Breast epithelium (tissue), 4 donors: ENCODE data around the gene ISG15. TPM values are rescaled to one million over a fixed set of nuclear protein-coding genes. Genes with fewer than 3 reads are reported as not detected.

Experiments
- DNase-seq, 2 donors: peaks; one replicate each; pipeline ENCODE4 v3.0.0-alpha.2; 2019; ENCODE audit warnings: low spot score in 2 of 2
- H3K27ac ChIP-seq, 2 donors: fragments of 200-600 bp; sonication (generic) in 1 of 2; one replicate each; pipeline ENCODE4 v1.5.1; 2016 to 2019; ENCODE audit warnings: mild to moderate bottlenecking in 1 of 2
- H3K27me3 ChIP-seq, 2 donors: fragments of 200-600 bp; sonication (generic) in 1 of 2; one replicate each; pipeline versions ENCODE4 v1.5.1 to v1.6.0; 2017 to 2019; ENCODE audit warnings: control low read depth in 1 of 2, mild to moderate bottlenecking in 1 of 2
- H3K36me3 ChIP-seq: fragments of 200-600 bp; one replicate; pipeline ENCODE4 v1.5.1; 2019
- H3K4me1 ChIP-seq, 2 donors: fragments of 200-600 bp; sonication (generic); one replicate each; pipeline ENCODE4 v1.5.1; 2016 to 2019; ENCODE audit warnings: control low read depth in 1 of 2
- H3K4me3 ChIP-seq, 3 donors: fragments of 200-600 bp; sonication (generic); 1 replicate in 2 of 3; 2 replicates in 1 of 3; pipeline ENCODE4 v1.5.1; 2016 to 2019; ENCODE audit warnings: mild to moderate bottlenecking in 3 of 3, moderate library complexity in 2 of 3
- H3K9me3 ChIP-seq, 2 donors: fragments of 200-600 bp; sonication (generic) in 1 of 2; one replicate each; pipeline ENCODE4 v1.5.1; 2016 to 2019; ENCODE audit warnings: control low read depth in 1 of 2
- CTCF ChIP-seq, 3 donors: fragments of 450-650 bp; IDR thresholded peaks; one replicate each; pipeline ENCODE4 v1.5.1; 2016 to 2017; ENCODE audit warnings: antibody characterized with exemption in 3 of 3, mild to moderate bottlenecking in 3 of 3, moderate library complexity in 3 of 3
- POLR2A ChIP-seq: fragments of 450-650 bp; IDR thresholded peaks from one replicate; pipeline ENCODE4 v1.6.1; 2016; ENCODE audit warnings: antibody characterized with exemption, mild to moderate bottlenecking, moderate library complexity
- POLR2AphosphoS5 ChIP-seq, 3 donors: sonication (generic); formaldehyde crosslinking; IDR thresholded peaks; one replicate each; pipeline ENCODE4 v1.6.1; 2017; ENCODE audit warnings: antibody characterized with exemption in 3 of 3
- intact Hi-C: fragments of 100-400 bp; cut with DNase I; formaldehyde crosslinking; loops from one replicate; pipeline ENCODE4 v1.15.1; 2023; ENCODE audit warnings: low total_unique reads
- total RNA-seq, 3 donors: library from RNA; depleted of rRNA; stranded (reverse); fragments of >200 nt; gene quantifications; one replicate each; pipeline ENCODE4 v1.1.0, GENCODE V29; 2016

Gene ISG15
- total RNA-seq, 3 donors from 2014 or later = 15.5 to 31.5 (median 18.0) TPM

DNA sequence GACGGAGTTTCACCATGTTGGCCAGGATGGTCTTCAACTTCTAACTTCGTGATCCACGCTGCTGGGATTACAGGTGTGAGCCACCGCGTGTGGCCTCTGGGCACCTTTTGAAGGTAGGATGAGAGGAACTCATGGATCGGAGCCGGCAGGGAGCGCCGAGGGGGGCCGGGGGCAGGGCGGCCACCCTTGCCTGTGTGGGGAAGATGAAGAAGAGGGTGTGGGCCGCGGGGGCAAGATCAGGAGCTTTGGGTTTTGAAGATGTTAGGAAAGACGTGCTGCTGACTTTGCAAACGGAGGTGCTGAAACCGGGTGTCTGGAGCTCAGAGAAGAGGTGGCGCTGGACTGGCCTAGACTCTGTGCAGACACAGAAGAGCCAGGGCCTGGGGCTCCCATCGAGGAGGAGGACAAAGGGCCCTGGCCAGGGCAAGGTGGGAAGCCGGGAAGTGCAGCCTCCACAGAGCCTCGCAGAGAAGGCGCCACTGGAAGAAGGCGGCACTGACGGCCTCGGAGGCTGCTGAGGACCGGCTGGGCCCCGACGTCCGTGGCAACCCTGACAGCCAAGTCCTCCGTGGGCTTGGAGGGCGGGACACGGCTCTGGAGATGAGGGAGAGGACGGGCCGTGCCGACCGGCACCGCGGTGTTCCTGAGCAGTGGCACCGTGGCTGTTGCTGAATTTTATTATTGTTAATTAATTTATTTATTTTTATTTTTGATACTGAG lies 47.1 kb downstream of the ISG15 start:
- Histone ChIP-seq H3K4me1 (peaks cover 6 to 7% of the 10 kb centered on the region in 2 donors), H3K27ac (no peak overlapping the region), H3K27me3 (peaks cover 0 to 20% of the 10 kb centered on the region in 2 donors), H3K4me3 (peak overlapping the region in 2 of 3 donors; percentile 64 to 71), H3K9me3 (no peaks in the 10 kb centered on the region), H3K36me3 (no peaks in the 10 kb centered on the region)
- DNase-seq = no peak
- intact Hi-C loops = loop anchor here (5.0 kb wide), 1 partner anchor 63 kb away; no protein-coding TSS in a partner anchor
- no peak for TF ChIP-seq POLR2AphosphoS5 (IDR thresholded peaks at IDR 0.05)
- no peak for TF ChIP-seq POLR2A
- no peak for TF ChIP-seq CTCF (IDR thresholded peaks at IDR 0.05)

- H3K4me3 ChIP-seq = no peak overlapping the region
- H3K27ac ChIP-seq = no peak overlapping the region
- H3K4me1 ChIP-seq = peaks cover 6 to 7% of the 10 kb centered on the region in 2 donors
- peaks cover 0 to 20% of the 10 kb centered on the region in 2 donors for H3K27me3 ChIP-seq
- no peak for DNase-seq
- intact Hi-C loops = loop anchor here (5.0 kb wide), 1 partner anchor 65 kb away; no protein-coding TSS in a partner anchor
- H3K9me3 ChIP-seq = no peaks in the 10 kb centered on the region
- TF ChIP-seq POLR2AphosphoS5 (IDR thresholded peaks at IDR 0.05) (no peak), CTCF (IDR thresholded peaks at IDR 0.05) (no peak), POLR2A (no peak)
- no peaks in the 10 kb centered on the region for H3K36me3 ChIP-seq
Observed at GRCh38 chr1:1061682-1062345, 48.5 kb downstream of the ISG15 start.

DNA sequence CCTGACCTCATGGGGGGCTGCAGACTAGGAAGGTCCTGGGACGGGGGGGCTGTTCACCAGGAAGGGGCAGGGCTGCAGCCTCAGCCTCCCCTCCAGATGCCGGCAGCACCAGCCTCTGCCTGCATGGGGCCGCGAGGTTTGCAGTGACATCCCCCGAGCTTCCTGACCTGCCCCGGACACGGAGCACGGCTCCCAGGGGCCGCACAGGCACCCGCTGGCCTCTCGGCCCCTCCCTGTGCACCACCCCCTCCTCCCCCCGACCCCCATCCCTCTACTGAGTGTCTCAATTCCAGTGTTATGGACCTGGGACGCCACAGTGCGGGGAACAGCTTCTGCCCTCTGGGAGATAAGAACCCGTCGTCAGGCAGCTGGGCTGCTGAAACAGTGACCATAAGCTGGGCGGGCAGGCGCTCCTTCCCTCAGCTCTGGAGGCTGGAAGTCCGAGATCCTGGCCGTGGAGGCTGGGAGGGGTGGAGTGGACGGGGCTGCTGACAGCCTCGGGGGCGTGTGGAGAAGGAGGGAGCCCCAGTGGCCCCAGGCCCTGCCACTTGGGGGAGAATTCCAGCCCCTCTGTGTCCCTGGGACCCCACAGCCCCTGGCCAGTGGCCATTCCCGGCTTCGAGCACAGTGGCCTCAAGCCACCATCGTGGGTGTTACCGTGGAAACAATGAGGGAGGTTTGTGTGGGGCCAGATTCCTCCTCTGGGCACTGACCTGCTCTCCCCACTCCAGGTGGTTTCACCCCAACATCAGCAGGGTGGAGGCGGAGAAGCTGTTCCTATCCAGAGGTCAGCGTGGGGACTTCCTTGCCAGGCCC lies 49.3 kb downstream of the ISG15 start:
- Histone ChIP-seq H3K27me3 (peaks cover 0 to 20% of the 10 kb centered on the region in 2 donors), H3K36me3 (no peaks in the 10 kb centered on the region), H3K9me3 (no peaks in the 10 kb centered on the region), H3K27ac (no peak overlapping the region), H3K4me1 (peaks cover 6 to 7% of the 10 kb centered on the region in 2 donors), H3K4me3 (no peak overlapping the region)
- TF ChIP-seq POLR2A (no peak), CTCF (IDR thresholded peaks at IDR 0.05) (no peak), POLR2AphosphoS5 (IDR thresholded peaks at IDR 0.05) (no peak)
- intact Hi-C loops = loop anchor here (5.0 kb wide), 1 partner anchor 65 kb away; no protein-coding TSS in a partner anchor
- no peak for DNase-seq

DNA sequence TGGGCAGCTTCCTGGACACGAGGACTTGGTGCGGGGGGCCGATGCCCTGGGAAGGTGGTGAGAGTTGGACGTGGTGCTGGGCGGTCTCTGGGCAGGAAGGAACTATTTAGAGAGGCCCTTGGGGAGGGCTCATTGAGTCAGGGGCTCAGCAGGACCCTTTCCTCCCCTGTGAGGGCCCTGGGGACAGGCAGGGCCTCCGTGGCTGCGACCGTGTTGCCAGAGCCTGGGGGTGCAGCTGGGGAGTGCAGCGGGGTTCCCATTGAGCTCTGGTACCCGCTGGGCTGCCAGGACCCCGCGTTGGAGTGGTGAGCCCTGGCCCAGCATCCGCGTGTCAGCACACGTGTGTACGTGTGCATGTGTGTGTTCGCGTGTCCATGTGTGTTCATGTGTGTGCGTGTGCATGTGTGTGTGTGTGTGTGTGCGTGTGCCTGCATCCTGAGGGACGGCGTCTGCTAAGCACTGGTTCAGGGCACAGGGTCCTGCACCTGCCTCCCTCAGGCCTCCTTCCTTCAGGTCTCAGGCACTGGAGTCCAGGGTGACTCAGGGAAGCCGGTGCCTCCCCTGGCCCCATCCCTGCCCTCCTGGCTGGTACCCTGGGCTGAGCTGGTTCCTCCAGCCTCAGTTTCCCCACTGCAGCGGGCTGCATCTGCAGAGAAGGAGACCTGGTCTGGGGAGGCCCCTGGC lies 50.1 kb downstream of the ISG15 start:
- Histone ChIP-seq H3K9me3 (no peaks in the 10 kb centered on the region), H3K27me3 (peaks cover 0 to 23% of the 10 kb centered on the region in 2 donors), H3K4me3 (peak overlapping the region in 1 of 3 donors; percentile 49), H3K4me1 (peaks cover 6 to 11% of the 10 kb centered on the region in 2 donors), H3K27ac (no peak overlapping the region), H3K36me3 (no peaks in the 10 kb centered on the region)
- intact Hi-C loops = loop anchor here (5.0 kb wide), 1 partner anchor 66 kb away; no protein-coding TSS in a partner anchor
- no peak for DNase-seq
- TF ChIP-seq POLR2A (no peak), POLR2AphosphoS5 (IDR thresholded peaks at IDR 0.05) (no peak), CTCF (IDR thresholded peaks at IDR 0.05) (no peak)

Other genes with a start within 250 kb of the ISG15 start
- 10 to 100 TPM in 1 of 3 donors, 1 to 10 TPM in 1, under 1 TPM in 1; 0.16 to 23.0 (median 2.9) TPM for gene SAMD11, start 89.6 kb upstream of the ISG15 start, total RNA-seq
- 10 to 100 TPM; 36.2 to 38.7 (median 38.2) TPM for gene NOC2L, start 54.2 kb upstream of the ISG15 start, total RNA-seq
- 10 to 100 TPM in 1 of 3 donors, 1 to 10 TPM in 2; 5.4 to 18.0 (median 10.0) TPM for gene KLHL17, start 52.9 kb upstream of the ISG15 start, total RNA-seq
- 1 to 10 TPM in 2 of 3 donors, under 1 TPM in 1; 0.16 to 2.8 (median 1.6) TPM for gene PLEKHN1, start 47.0 kb upstream of the ISG15 start, total RNA-seq
- gene PERM1, start 31.4 kb upstream of the ISG15 start, total RNA-seq = 1 to 10 TPM in 1 of 3 donors, under 1 TPM in 1, not detected in 1; 0.33 to 1.9 TPM
- gene HES4, start 13.4 kb upstream of the ISG15 start, total RNA-seq = 10 to 100 TPM in 2 of 3 donors, 1 to 10 TPM in 1; 8.3 to 36.4 (median 34.2) TPM
- 10 to 100 TPM in 2 of 3 donors, 1 to 10 TPM in 1; 9.1 to 37.0 (median 30.5) TPM for gene AGRN, start 6.6 kb downstream of the ISG15 start, total RNA-seq
- 1 to 10 TPM in 1 of 3 donors, under 1 TPM in 1, not detected in 1; 0.33 to 2.8 TPM for gene RNF223, start 60.8 kb downstream of the ISG15 start, total RNA-seq
- 10 to 100 TPM in 2 of 3 donors, 1 to 10 TPM in 1; 6.9 to 24.0 (median 12.5) TPM for gene C1orf159, start 102.6 kb downstream of the ISG15 start, total RNA-seq
- gene TTLL10, start 160.4 kb downstream of the ISG15 start, total RNA-seq = under 1 TPM; 0.15 to 0.33 (median 0.16) TPM
- gene TNFRSF18, start 193.1 kb downstream of the ISG15 start, total RNA-seq = 1 to 10 TPM in 2 of 3 donors, not detected in 1; 1.9 to 5.9 TPM
- gene TNFRSF4, start 200.7 kb downstream of the ISG15 start, total RNA-seq = 1 to 10 TPM in 2 of 3 donors, under 1 TPM in 1; 0.64 to 2.3 (median 1.6) TPM
- 100 to 1,000 TPM in 1 of 3 donors, 10 to 100 TPM in 2; 58.0 to 111 (median 79.3) TPM for gene SDF4, start 218.5 kb downstream of the ISG15 start, total RNA-seq
- 10 to 100 TPM; 14.4 to 16.0 (median 14.4) TPM for gene B3GALT6, start 218.7 kb downstream of the ISG15 start, total RNA-seq
- 1 to 10 TPM in 1 of 3 donors, not detected in 2; 2.0 TPM for gene C1QTNF12, start 233.2 kb downstream of the ISG15 start, total RNA-seq